ENCODE results near the gene SDK1. TPM values are rescaled to one million over a fixed set of nuclear protein-coding genes. Genes with fewer than 3 reads are reported as not detected.

SDK1 gene
- total and polyA plus RNA-seq, 2 donors (not counting 3 experiments of a cell fraction or from before 2014, with no cell fraction given), result 1.6 to 3.9 TPM

GRCh38 chr7:3495530-3495929, 194.5 kb downstream of the SDK1 start:
- Histone ChIP-seq H2AFZ (ENCODE audit: low read depth, low read length) (no peak overlapping the region), H3K4me1 (ENCODE audit: control insufficient read depth, extremely low read depth, insufficient read depth, low read length) (peaks cover 13% of the 10 kb centered on the region), H3K27me3 (ENCODE audit: control insufficient read depth in 2 of 2, insufficient read depth in 2 of 2, low read length in 2 of 2) (no peaks in the 10 kb centered on the region), H3K9me1 (replicated peaks; ENCODE audit: control insufficient read depth, extremely low read depth, insufficient read depth, low read length) (no peaks in the 10 kb centered on the region), H3K4me3 (replicated peaks in 1 of 3; ENCODE audit: insufficient read depth in 1 of 3, low read depth in 1 of 3, low read length in 3 of 3) (no peak overlapping the region), H3K4me2 (ENCODE audit: insufficient read depth, low read length) (no peak overlapping the region), H3K36me3 (ENCODE audit: control insufficient read depth in 2 of 2, extremely low read depth in 1 of 2, insufficient read depth in 2 of 2, low read length in 2 of 2) (no peaks in the 10 kb centered on the region), H3K9ac (replicated peaks; ENCODE audit: extremely low read depth, insufficient read depth, low read length) (no peak overlapping the region), H3K9me3 (replicated peaks; ENCODE audit: control insufficient read depth, insufficient read depth, low read length) (no peaks in the 10 kb centered on the region), H3K79me2 (ENCODE audit: control insufficient read depth, insufficient read depth, low read length) (no peaks in the 10 kb centered on the region), H3K27ac (ENCODE audit: insufficient read depth, low read depth, low read length) (no peak overlapping the region), H4K20me1 (replicated peaks; ENCODE audit: control insufficient read depth, extremely low read depth, insufficient read depth, low read length) (no peaks in the 10 kb centered on the region)
- POLR2A ChIA-PET, result no interaction called here
- FAIRE-seq (no peak), DNase-seq (ENCODE audit: low read depth, low spot score) (no peak)
- no TSS peak for BruUV-seq (replicated peaks)
- CTCF ChIA-PET, result no interaction called here
- dilution Hi-C loops (cut with MboI; ENCODE audit: extremely low pct_ligation_motif_present, low sequenced_read_pairs) (no loop called here), intact Hi-C loops (cut with micrococcal nuclease) (no loop called here)
- TF ChIP-seq CTCF (IDR thresholded peaks at IDR 0.05; ENCODE audit: extremely low read depth in 1 of 2, insufficient read depth in 1 of 2, low read depth in 1 of 2, low read length in 2 of 2), result no peak
- TF ChIP-seq POLR2AphosphoS5 (IDR thresholded peaks at IDR 0.05; ENCODE audit: insufficient read depth, low read depth, low read length), result no peak
- no peak for TF ChIP-seq FOS (IDR thresholded peaks at IDR 0.05; ENCODE audit: borderline replicate concordance, insufficient read depth, low read length)
- TF ChIP-seq MAX (IDR thresholded peaks at IDR 0.05; ENCODE audit: insufficient read depth, insufficient read length), result no peak
- TF ChIP-seq JUN (IDR thresholded peaks at IDR 0.05; ENCODE audit: borderline replicate concordance, insufficient read depth, insufficient read length, low read depth), result no peak
- no peak for TF ChIP-seq MYC (IDR thresholded peaks at IDR 0.05; ENCODE audit: low read depth, low read length)
- TF ChIP-seq GATA2 (IDR thresholded peaks at IDR 0.05; ENCODE audit: insufficient read depth, insufficient read length, low read depth, low read length), result no peak
- no peak for TF ChIP-seq EZH2 (IDR thresholded peaks at IDR 0.05; ENCODE audit: borderline replicate concordance, low read depth, low read length, severe bottlenecking)

All from endothelial cell of umbilical vein (primary cell).